Neural crest cell (in vitro differentiated cells): Measurements from ENCODE around the gene MAPRE2. TPM values are rescaled to one million over a fixed set of nuclear protein-coding genes. Genes with fewer than 3 reads are reported as not detected.

ENCODE experiments used
- DNase-seq: peaks from one replicate; pipeline ENCODE4 v3.0.0; 2021; ENCODE audit warnings: low read depth, mixed read lengths, low spot score
- H3K27ac Mint-ChIP-seq: one replicate; pipeline ENCODE4 v1.8.0; 2021; ENCODE audit warnings: mild to moderate bottlenecking, mixed read lengths; ENCODE audit not compliant: unreplicated experiment
- H3K27me3 Mint-ChIP-seq: 2 replicates; pipeline ENCODE4 v1.8.0; 2021; ENCODE audit warnings: low read depth, mild to moderate bottlenecking, mixed read lengths
- H3K36me3 Mint-ChIP-seq: 2 replicates; pipeline ENCODE4 v1.8.0; 2021; ENCODE audit warnings: low read depth, mild to moderate bottlenecking, mixed read lengths
- H3K4me1 Mint-ChIP-seq: 2 replicates; pipeline ENCODE4 v1.8.0; 2021; ENCODE audit warnings: mixed read lengths
- H3K4me3 Mint-ChIP-seq: one replicate; pipeline ENCODE4 v1.8.0; 2021; ENCODE audit warnings: mild to moderate bottlenecking, mixed read lengths
- H3K9me3 Mint-ChIP-seq: 2 replicates; pipeline ENCODE4 v1.8.0; 2021; ENCODE audit warnings: mixed read lengths
- total RNA-seq: library from RNA; stranded (reverse); gene quantifications from 2 replicates; pipeline ENCODE4 v1.2.1, GENCODE V29; 2021
- TF ChIP-seq, protein P1 (sequence below): fragments of 200-600 bp; sonication (generic); conservative IDR thresholded peaks from 2 replicates; pipeline ENCODE4 v1.5.0; 2021; ENCODE audit warnings: antibody characterized with exemption, mild to moderate bottlenecking

The MAPRE2 gene
- total RNA-seq, 1 donor from 2014 or later: 35.5 TPM

DNA sequence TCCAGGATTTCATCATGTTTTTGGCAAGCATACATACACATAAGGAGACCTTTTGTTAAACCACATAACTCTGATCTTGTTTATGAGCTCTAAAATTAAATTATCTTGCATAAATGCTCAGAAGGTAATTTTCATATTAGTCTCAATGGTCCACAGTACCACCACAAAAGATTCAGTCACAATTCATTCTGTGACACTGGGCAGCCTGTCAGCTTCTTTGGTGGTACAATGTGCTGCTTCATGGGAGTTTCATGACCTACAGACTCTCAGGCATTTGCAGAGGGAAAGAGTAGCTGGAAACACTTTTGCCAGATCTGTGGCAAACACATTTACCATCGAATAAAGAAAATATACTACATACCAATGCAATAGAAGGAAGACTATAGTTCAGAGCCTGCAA, 148.3 kb downstream of the MAPRE2 start:
- no peaks in the 10 kb centered on the region for H3K36me3 Mint-ChIP-seq
- H3K9me3 Mint-ChIP-seq: no peaks in the 10 kb centered on the region
- no peak overlapping the region for H3K4me3 Mint-ChIP-seq
- H3K27me3 Mint-ChIP-seq: no peaks in the 10 kb centered on the region
- DNase-seq: no peak
- no peak overlapping the region for H3K27ac Mint-ChIP-seq
- H3K4me1 Mint-ChIP-seq: peaks cover 46% of the 10 kb centered on the region
- TF ChIP-seq, protein P1, sequence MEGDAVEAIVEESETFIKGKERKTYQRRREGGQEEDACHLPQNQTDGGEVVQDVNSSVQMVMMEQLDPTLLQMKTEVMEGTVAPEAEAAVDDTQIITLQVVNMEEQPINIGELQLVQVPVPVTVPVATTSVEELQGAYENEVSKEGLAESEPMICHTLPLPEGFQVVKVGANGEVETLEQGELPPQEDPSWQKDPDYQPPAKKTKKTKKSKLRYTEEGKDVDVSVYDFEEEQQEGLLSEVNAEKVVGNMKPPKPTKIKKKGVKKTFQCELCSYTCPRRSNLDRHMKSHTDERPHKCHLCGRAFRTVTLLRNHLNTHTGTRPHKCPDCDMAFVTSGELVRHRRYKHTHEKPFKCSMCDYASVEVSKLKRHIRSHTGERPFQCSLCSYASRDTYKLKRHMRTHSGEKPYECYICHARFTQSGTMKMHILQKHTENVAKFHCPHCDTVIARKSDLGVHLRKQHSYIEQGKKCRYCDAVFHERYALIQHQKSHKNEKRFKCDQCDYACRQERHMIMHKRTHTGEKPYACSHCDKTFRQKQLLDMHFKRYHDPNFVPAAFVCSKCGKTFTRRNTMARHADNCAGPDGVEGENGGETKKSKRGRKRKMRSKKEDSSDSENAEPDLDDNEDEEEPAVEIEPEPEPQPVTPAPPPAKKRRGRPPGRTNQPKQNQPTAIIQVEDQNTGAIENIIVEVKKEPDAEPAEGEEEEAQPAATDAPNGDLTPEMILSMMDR: no peak

DNA sequence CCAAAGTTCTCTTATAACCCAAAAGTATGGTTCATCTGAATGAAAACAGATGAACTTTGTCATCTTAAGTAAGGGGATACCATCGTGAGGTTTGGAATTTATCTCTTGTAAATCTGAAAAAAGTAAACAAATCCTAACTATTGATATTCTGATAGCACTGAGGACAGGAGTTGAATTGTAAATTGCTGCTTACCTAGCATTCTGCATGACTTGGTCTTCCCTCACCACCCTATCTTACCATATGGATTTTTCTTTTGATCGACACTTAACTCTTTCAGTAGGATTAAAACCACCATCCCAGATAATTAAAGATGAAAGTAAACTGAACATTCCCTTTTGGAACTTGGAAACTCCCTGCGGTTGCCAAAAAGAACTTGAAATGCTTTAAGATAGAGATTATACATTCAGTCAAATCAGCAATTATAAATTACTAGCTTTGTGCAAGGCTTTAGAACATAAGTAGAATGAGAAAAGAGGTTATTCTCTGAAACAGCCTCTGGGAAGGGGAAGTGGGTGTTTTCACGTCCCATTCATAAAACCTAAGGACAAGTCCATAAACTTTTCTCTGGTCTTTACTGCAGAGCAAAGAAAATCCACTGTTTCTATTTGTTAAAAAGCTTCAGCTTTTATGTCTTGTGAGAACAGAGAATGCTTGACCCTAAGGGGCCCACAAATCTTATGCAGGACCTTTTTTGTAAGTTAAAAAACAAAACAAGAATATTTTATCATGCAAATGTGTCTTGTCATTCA, 149.9 kb downstream of the MAPRE2 start:
- Mint-ChIP-seq H3K36me3 (no peaks in the 10 kb centered on the region), H3K4me3 (no peak overlapping the region), H3K27ac (peak overlapping the region; percentile 84), H3K27me3 (no peaks in the 10 kb centered on the region), H3K4me1 (peaks cover 46% of the 10 kb centered on the region), H3K9me3 (no peaks in the 10 kb centered on the region)
- TF ChIP-seq, protein P1: no peak
- DNase-seq: no peak

DNA sequence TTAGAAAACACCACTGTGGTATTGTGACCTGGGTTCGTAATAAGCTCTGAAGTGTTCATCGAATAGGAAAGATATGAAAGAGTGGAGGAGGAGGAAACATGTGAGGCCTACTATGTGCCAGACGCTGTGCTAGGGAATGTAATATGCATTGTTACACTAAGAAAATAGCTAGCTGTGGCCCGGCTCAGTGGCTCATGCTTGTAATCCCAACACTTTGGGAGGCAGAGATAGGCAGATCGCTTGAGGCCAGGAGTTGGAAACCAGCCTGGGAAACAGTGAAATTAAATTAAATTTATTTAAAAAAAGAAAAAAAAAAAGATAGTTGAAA, 150.4 kb downstream of the MAPRE2 start:
- DNase-seq: no peak
- no peaks in the 10 kb centered on the region for H3K27me3 Mint-ChIP-seq
- H3K27ac Mint-ChIP-seq: no peak overlapping the region
- H3K4me1 Mint-ChIP-seq: peaks cover 46% of the 10 kb centered on the region
- H3K4me3 Mint-ChIP-seq: no peak overlapping the region
- no peaks in the 10 kb centered on the region for H3K36me3 Mint-ChIP-seq
- no peaks in the 10 kb centered on the region for H3K9me3 Mint-ChIP-seq
- TF ChIP-seq, protein P1: no peak

DNA sequence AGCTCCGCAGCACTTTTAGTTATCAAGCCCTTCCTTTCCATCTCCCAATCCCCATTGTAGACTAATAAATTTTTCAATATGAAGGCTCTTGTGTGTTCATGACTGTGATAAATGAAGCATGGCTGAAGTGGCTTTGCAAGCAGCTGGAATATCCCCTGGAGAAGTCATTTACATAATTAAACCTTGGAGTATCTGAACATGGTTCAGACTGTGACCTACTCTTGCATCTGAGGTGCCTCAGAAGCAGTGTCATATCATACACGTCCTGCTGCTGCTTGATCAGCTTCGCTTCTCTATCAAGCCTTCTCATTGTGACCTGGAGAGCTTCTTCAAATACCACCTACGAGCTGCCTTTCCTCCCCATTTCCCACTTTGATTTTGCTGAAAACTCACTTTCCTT, 151.2 kb downstream of the MAPRE2 start:
- no peaks in the 10 kb centered on the region for H3K27me3 Mint-ChIP-seq
- peaks cover 46% of the 10 kb centered on the region for H3K4me1 Mint-ChIP-seq
- H3K9me3 Mint-ChIP-seq: no peaks in the 10 kb centered on the region

More for the DNA sequence above, 151.2 kb downstream of the MAPRE2 start:
- Mint-ChIP-seq H3K36me3 (no peaks in the 10 kb centered on the region), H3K27ac (no peak overlapping the region), H3K4me3 (no peak overlapping the region)
- DNase-seq: no peak
- TF ChIP-seq, protein P1: no peak

Other genes starting within 250 kb of the MAPRE2 start
- gene ZNF397, start 199.6 kb downstream of the MAPRE2 start, total RNA-seq: 27.6 and 30.3 TPM in 2 replicates
- 14.6 and 15.4 TPM in 2 replicates for gene ZSCAN30, start 248.8 kb downstream of the MAPRE2 start, total RNA-seq